ENCODE measurements around the gene DHRS7B. TPM values are rescaled to one million over a fixed set of nuclear protein-coding genes. Genes with fewer than 3 reads are reported as not detected.

DHRS7B gene
- total RNA-seq, 4 donors from 2014 or later = 14.6 to 80.6 (median 47.7) TPM

DNA sequence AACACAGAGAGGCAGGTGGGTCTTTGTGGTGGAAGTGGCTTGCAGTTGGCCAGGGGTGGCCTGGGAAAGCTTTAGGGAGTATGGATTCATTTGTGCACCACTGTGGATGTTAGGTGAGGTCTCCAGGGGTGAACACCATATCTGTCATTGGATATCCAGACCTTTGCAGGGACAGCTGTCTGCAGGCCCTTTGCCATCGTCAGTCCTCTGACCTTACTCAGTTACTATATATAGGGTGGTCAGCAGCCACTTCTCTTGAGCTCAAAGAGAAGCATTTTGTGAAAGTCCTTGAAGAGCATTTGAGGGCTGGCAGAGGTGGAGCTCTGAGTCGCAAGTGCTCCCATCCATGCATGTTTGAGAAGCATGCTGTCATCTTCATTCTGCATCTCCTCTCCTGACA, 46.8 kb downstream of the DHRS7B start:
- Histone ChIP-seq H3K27me3 (no peaks in the 10 kb centered on the region), H3K9me3 (no peaks in the 10 kb centered on the region), H3K36me3 (no peaks in the 10 kb centered on the region), H3K4me1 (peaks cover 0 to 12% (median 4%) of the 10 kb centered on the region in 4 donors), H3K27ac (no peak overlapping the region), H3K4me3 (no peak overlapping the region)
- in situ Hi-C loops (cut with MboI; ENCODE audit: low pct_ligation_motif_present in 1 of 4, low pct_unique_long_range_greater_than_20kb in 1 of 4, low sequenced_read_pairs in 3 of 4) (no loop called here), intact Hi-C loops (cut with DNase I; ENCODE audit: low total_unique reads) (no loop called here)
- DNase-seq = no peak
- 86% methylated on average over 2 of the region's 2 CpGs; no CpG with 5 or more reads in 1 of the 2 donors for WGBS, 2 donors (ENCODE audit: low coverage in 1 of 2)
- TF ChIP-seq POLR2AphosphoS5 (IDR thresholded peaks at IDR 0.05) (no peak), POLR2A (IDR thresholded peaks at IDR 0.05) (no peak), EP300 (IDR thresholded peaks at IDR 0.05; ENCODE audit: low read depth) (no peak)
- TF ChIP-seq, protein P1, sequence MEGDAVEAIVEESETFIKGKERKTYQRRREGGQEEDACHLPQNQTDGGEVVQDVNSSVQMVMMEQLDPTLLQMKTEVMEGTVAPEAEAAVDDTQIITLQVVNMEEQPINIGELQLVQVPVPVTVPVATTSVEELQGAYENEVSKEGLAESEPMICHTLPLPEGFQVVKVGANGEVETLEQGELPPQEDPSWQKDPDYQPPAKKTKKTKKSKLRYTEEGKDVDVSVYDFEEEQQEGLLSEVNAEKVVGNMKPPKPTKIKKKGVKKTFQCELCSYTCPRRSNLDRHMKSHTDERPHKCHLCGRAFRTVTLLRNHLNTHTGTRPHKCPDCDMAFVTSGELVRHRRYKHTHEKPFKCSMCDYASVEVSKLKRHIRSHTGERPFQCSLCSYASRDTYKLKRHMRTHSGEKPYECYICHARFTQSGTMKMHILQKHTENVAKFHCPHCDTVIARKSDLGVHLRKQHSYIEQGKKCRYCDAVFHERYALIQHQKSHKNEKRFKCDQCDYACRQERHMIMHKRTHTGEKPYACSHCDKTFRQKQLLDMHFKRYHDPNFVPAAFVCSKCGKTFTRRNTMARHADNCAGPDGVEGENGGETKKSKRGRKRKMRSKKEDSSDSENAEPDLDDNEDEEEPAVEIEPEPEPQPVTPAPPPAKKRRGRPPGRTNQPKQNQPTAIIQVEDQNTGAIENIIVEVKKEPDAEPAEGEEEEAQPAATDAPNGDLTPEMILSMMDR (IDR thresholded peaks at IDR 0.05) = no peak

DNA sequence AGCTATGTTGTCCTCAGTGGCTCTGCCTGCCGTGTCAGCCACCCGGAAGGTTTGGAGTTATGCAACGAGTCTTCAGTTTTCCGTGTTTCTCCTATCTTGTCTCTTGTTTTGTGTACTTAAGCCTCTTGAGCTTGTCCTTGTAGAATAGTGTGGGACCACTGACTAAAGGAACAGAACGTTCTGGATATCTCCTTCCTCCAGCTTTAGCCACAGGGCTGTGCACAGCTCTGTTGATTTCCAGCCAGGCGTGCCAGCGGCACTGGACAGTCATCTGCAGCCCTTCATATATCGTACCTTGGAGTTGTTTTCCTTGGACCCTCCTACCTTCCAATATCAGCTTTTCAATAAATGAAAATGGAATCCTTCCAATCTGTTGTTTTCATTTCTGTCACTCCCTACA, 47.4 kb downstream of the DHRS7B start:
- Histone ChIP-seq H3K27ac (peak overlapping the region in 1 of 4 donors; percentile 11), H3K4me3 (no peak overlapping the region), H3K9me3 (no peaks in the 10 kb centered on the region), H3K27me3 (no peaks in the 10 kb centered on the region), H3K4me1 (peaks cover 0 to 12% (median 4%) of the 10 kb centered on the region in 4 donors), H3K36me3 (no peaks in the 10 kb centered on the region)
- in situ Hi-C loops (cut with MboI; ENCODE audit: low pct_ligation_motif_present in 1 of 4, low pct_unique_long_range_greater_than_20kb in 1 of 4, low sequenced_read_pairs in 3 of 4) (no loop called here), intact Hi-C loops (cut with DNase I; ENCODE audit: low total_unique reads) (no loop called here)
- 80 to 91% methylated on average over 1 to 8 of the region's 8 CpGs for WGBS, 2 donors (ENCODE audit: low coverage in 1 of 2)
- TF ChIP-seq POLR2AphosphoS5 (IDR thresholded peaks at IDR 0.05) (no peak), EP300 (IDR thresholded peaks at IDR 0.05; ENCODE audit: low read depth) (no peak), POLR2A (IDR thresholded peaks at IDR 0.05) (no peak)
- TF ChIP-seq, protein P1 (IDR thresholded peaks at IDR 0.05) = no peak
- DNase-seq = no peak

DNA sequence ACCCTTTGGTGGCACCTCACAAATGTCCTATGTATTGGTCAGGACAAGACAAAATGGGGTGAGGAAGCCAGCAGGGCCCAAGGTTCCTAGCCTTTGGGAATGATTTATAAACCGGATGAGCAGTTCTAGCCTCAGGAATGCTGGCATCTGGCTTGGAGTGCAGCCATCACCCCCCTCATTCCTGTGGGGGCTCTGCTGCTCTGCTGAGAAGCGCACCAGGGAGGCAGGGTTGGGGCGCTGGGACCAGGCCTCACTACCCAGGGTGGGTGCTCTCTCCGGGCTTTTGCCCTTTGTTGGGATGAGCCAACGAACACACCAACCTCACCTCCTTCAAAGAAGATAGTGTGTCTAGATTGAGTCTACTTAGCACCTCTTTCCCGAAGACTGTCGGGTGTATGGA, 47.9 kb downstream of the DHRS7B start:
- H3K27ac ChIP-seq = peak overlapping the region in 1 of 4 donors; percentile 11
- no peaks in the 10 kb centered on the region for H3K9me3 ChIP-seq
- in situ Hi-C loops (cut with MboI; ENCODE audit: low pct_ligation_motif_present in 1 of 4, low pct_unique_long_range_greater_than_20kb in 1 of 4, low sequenced_read_pairs in 3 of 4) (no loop called here), intact Hi-C loops (cut with DNase I; ENCODE audit: low total_unique reads) (no loop called here)
- H3K36me3 ChIP-seq = no peaks in the 10 kb centered on the region
- H3K4me3 ChIP-seq = no peak overlapping the region
- no peak for DNase-seq
- H3K27me3 ChIP-seq = no peaks in the 10 kb centered on the region
- 80 to 100% methylated on average over 2 to 7 of the region's 7 CpGs for WGBS, 2 donors (ENCODE audit: low coverage in 1 of 2)
- TF ChIP-seq POLR2AphosphoS5 (IDR thresholded peaks at IDR 0.05) (peak in 1 of 3 donors; percentile 16), POLR2A (IDR thresholded peaks at IDR 0.05) (no peak)
- H3K4me1 ChIP-seq = peaks cover 0 to 12% (median 4%) of the 10 kb centered on the region in 4 donors

DNA sequence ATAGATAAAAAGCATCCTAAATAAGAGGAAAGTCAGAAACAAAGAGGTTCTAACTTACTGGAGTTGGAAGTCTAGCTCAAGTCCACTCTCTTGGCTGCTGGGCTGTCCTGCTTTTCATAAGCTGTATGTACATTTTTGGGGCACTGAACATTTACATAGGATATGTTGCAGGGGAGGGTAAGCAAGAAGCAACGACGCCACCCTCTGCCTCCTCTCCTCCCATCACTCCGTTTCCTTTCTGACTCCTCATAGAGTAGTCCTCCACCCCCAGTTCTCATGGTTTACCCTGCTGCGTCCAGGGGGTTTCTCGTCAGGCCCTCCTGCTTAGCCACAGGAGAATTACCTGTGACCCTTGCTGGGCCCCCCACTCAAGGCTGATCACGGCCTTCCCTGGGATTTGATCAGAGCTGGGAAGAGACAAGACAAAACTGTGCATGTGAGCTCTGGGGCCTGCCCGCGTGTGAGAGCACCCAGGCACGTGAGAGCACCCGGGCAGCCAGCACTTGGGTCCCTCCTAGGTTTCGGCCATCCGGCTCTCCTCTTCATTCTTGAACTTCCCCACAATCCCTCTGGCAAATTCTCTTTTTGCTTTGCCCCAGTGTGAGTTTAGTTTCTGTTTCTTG, 50.1 kb downstream of the DHRS7B start:
- no peak for DNase-seq
- WGBS, 2 donors (ENCODE audit: low coverage in 1 of 2) = 61 to 87% methylated on average over 3 to 12 of the region's 12 CpGs
- Histone ChIP-seq H3K27me3 (no peaks in the 10 kb centered on the region), H3K4me3 (no peak overlapping the region), H3K4me1 (no peaks in the 10 kb centered on the region), H3K9me3 (no peaks in the 10 kb centered on the region), H3K36me3 (no peaks in the 10 kb centered on the region), H3K27ac (no peak overlapping the region)
- TF ChIP-seq EP300 (IDR thresholded peaks at IDR 0.05; ENCODE audit: low read depth) (no peak), POLR2A (IDR thresholded peaks at IDR 0.05) (no peak), POLR2AphosphoS5 (IDR thresholded peaks at IDR 0.05) (no peak)
- TF ChIP-seq, protein P1 (IDR thresholded peaks at IDR 0.05) = no peak
- intact Hi-C loops (cut with DNase I; ENCODE audit: low total_unique reads) (no loop called here), in situ Hi-C loops (cut with MboI; ENCODE audit: low pct_ligation_motif_present in 1 of 4, low pct_unique_long_range_greater_than_20kb in 1 of 4, low sequenced_read_pairs in 3 of 4) (no loop called here)

- no peak overlapping the region for H3K27ac ChIP-seq
- TF ChIP-seq, protein P1 (IDR thresholded peaks at IDR 0.05) = no peak
- TF ChIP-seq POLR2AphosphoS5 (IDR thresholded peaks at IDR 0.05) (no peak), EP300 (IDR thresholded peaks at IDR 0.05; ENCODE audit: low read depth) (no peak), POLR2A (IDR thresholded peaks at IDR 0.05) (no peak)
- 93% methylated on average over 8 of the region's 8 CpGs; no CpG with 5 or more reads in 1 of the 2 donors for WGBS, 2 donors (ENCODE audit: low coverage in 1 of 2)
- H3K4me3 ChIP-seq = no peak overlapping the region
- in situ Hi-C loops (cut with MboI; ENCODE audit: low pct_ligation_motif_present in 1 of 4, low pct_unique_long_range_greater_than_20kb in 1 of 4, low sequenced_read_pairs in 3 of 4) = no loop called here
- no peaks in the 10 kb centered on the region for H3K36me3 ChIP-seq
- intact Hi-C loops (cut with DNase I; ENCODE audit: low total_unique reads) = no loop called here
- H3K4me1 ChIP-seq = no peaks in the 10 kb centered on the region
- no peak for DNase-seq
- H3K27me3 ChIP-seq = no peaks in the 10 kb centered on the region
- no peaks in the 10 kb centered on the region for H3K9me3 ChIP-seq
Observed at GRCh38 chr17:21177401-21177800, 50.6 kb downstream of the DHRS7B start.

Data from transverse colon (tissue), 4 donors.